T-helper 9 cell (primary cell): ENCODE results near the gene ARSJ.
"Not testable (repeated sequence)": the region's sequence is repeated elsewhere in the genome, so short reads cannot be mapped to it uniquely, and the experiment has no call there.

ENCODE experiments used
- DNase-seq: peaks from one replicate; pipeline ENCODE4 v3.0.0-alpha.2; 2020
- total RNA-seq, 2 donors: gene quantifications; one replicate each; lab custom pipeline; 2026; lab: John Stamatoyannopoulos, UW

Gene ARSJ
- total RNA-seq: 0 to 0.84 reads per million in 2 donors

DNA sequence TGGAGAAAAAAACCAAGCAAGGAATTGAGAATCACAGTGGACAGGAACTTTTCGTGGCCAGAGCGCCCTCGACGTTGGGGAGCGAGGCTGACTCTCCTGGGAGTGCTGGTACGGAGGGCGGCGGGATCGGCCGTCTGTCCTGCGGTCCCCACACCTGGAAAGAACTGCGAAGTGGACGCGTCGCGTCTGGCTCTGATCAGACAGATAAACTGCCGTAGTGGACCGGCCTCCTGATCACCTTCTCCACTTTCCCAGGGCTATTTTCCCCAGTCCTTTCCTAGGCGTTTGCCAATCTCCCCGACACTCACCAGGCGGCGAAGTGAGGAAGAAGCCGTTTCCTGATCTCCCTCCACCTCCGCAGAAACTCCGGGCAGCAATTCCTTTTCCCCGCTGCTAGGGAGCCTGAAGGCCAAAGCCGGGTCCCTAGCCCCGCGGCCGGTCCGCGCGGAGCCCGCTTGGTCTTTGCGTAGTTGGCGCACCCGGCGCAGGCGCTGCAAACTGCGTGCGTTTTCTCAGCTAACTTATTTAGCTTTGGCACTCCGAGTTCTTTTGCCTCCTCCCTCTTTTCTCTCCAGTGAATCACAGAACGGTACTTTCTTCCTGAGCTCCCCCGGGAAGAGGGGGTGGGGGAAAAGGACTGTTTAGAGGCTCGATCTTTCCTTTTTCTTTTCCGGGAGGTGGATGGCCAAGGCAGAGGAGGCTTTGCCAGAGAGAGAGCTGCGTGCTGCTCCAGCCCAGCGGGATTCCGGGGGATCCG lies at the start of gene ARSJ:
Gene ARSJ (minus strand): TSS at position 500 of the 757 bp plus-strand sequence. CDS start 813 bp downstream, outside the sequence.
- DNase-seq: no peak

GRCh38 chr4:114028071-114028470 lies 48.6 kb upstream of the ARSJ start:
- no peak for DNase-seq

GRCh38 chr4:114027596-114027995 lies 48.1 kb upstream of the ARSJ start:
- DNase-seq: no peak

DNA sequence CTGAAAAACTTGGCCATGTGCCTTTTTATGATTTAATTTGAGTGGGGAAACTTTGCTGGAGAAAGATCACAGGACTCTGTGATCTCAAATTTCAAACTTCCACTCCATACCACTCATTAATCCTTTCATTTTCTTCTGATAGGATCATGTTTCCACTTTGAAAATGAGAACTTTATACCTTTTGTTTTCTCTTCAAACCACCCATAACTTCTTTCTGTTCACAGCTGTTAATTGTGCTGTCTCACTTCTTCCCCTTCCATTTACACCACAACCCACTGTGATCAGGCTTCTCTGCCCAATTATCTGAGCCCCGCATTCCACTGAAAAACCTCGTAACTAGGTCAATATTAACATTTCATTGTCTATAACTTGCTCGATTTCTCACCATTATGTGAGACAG lies 47.0 kb upstream of the ARSJ start:
- DNase-seq: no peak

DNA sequence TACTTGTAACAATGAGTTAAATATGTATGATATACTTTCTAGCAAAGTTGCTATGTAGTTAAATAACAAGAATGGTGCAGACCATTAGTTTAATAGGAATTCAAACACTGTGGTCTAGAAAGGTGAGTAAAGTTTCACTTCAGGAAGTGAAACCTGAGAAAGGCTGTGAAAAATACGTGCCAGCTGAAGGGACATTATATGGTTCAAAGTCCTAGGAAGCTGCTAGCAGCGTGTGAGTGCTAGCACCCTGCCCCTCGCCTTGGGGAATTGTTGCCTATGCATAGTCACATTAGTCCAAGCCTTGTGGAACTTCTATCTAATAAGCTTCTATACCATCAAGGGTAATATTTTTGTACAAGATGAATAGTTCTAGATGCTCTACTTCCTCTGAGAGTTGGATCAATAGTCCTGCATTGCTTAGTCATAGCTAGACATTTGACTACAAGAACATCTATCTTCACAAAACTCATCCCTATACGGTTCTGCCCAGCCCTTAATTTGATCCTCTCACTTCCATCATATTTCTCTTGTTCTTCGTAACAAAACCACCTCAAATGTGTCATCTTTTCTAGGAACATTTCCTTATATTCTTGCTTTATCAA lies 45.8 kb upstream of the ARSJ start:
- no peak for DNase-seq

GRCh38 chr4:114021451-114021850 lies 42.0 kb upstream of the ARSJ start:
- no peak for DNase-seq

DNA sequence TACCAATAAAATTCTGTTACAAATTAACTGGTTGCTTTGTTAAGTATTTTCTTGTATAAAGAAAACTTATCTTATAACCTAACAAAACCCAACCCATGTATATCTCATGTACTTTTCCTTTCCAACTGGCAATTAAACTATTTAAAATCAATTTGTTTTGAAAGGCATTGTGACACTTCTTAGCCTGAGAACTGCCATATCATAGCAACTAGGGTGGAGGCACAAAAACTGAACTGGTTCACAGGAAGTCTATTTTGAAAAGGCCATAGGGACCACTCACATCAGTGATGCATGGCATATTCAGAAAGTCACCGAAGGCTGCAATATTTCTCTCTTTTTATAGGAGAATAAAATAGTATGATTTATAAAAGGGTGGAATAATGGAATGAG lies 40.5 kb upstream of the ARSJ start:
- DNase-seq: no peak

DNA sequence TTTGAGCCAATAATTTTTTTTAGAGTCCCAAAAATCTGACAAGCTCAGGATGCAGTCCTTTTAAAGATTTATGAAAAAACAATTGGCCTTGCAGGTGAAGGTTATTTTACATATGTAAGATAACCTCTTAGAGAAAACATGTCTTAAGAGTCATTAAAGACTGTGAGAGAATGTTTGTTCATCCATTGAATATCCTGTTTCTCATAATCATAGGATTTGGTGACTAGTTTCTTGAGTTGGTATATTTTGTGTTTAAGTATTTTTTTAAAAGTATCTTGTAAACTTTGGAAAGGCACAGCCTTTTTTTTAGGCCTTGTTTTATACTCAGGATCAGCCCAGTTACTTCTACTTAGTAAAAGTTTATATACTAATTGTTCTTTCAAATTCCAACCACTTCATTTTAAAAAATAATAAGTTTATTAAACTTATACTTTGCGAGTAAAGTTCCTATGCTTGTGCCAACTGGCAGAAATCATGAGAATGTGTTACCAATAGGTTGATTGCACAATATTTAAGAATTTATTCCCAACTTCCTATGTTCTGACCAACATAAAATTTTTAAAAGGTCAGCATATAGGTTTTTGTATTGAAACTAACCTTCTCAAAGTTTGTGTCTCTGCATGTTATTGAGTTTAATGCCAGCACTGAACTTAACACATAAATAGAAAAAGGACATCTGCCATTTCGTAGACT lies 40.0 kb upstream of the ARSJ start:
- DNase-seq: no peak

DNA sequence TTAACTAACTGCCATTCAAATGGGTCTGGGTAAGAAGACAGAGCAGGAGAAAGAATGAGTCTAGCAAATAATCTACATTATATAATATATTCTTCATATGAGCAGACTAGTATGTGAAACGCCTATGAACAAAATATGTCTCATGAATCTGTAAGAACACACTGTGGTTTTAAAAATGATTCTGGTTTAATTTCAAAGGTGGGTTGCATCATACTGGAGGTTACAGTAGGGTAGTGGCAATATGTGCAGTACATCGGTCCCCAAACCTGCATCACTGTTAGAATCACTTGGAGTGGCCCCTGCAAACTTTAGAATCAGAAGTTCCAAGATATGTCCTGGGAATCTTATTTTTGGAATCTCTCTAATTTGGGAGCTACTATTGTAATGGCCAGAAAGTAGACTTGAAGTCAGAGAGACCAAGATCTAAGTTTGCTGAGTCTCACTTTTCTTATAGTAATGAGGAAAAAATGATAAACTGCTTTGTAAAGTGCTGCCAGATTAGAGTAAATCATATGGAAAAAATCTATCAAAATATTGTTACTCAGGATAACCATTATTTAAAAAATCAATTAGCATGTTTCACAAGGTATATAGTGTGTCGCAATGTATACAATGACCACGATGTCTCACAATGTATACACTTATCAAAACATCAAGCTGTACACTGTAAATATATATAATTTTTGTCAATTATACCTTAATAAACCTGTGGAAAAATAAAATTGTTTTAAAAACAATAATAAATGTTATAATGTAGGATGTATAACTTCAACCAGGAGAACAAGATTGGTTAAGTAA lies 37.9 kb upstream of the ARSJ start:
- no peak for DNase-seq

GRCh38 chr4:114015444-114015899 lies 36.0 kb upstream of the ARSJ start:
- DNase-seq: no peak

DNA sequence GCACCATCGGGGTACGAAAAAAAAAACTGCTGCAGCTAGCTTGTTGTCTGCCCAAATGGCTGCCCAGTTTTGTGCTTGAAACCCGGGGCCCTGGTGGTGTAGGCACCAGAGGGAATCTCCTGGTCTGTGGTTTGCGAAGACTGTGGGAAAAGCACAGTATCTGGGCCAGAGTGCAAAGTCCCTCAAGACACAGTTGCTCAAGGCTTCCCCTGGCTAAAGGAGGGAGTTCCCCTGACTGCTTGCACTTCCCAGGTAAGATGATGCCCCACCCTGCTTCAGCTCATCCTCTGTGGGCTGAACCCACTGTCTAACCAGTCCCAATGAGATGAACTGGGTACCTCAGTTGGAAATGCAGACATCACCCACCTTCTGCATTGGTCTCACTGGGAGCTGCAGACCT lies 33.8 kb upstream of the ARSJ start:
- not testable (repeated sequence) for DNase-seq

- no peak for DNase-seq
Measured at GRCh38 chr4:114012749-114013148, 33.3 kb upstream of the ARSJ start.

DNA sequence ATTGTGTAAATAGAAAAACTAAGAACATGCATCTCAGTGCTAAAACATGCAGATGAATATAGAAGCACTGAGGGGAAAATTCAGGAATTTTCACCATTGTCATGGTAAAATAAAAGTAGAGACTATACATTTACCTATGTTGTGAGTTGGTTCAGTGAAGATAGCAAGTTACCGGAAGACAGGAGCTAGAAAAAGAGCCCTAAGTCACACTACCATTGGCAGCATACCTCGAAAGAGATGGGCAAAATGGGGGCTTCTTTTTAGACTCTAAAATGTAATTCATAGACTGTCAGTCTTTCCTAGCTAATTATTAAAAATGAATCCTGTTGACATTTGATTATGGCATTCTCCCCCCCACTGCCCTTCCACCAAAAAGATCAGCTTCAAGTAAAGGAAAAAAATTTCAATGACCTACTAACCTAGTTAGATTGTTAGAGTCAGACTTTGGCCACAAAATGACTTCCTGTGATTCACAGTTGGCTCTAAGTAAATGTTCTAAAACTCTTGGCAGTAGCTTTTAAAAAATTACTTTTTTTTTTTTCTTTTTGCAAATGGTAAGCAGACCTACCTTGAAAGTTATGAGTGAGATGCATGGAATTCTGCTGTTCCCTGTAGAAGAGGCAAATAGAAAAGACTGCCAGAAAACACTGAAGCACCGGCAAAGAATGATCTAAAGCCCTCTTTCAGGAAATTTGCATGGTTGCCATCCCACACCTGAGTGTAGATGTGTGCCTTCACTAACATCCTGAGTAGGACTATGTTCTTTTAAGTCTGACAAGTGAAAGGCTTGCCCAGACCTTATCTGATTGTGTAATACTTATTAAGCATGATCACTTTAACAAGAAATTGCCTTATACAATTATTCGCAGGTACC lies 26.4 kb upstream of the ARSJ start:
- DNase-seq: no peak

DNA sequence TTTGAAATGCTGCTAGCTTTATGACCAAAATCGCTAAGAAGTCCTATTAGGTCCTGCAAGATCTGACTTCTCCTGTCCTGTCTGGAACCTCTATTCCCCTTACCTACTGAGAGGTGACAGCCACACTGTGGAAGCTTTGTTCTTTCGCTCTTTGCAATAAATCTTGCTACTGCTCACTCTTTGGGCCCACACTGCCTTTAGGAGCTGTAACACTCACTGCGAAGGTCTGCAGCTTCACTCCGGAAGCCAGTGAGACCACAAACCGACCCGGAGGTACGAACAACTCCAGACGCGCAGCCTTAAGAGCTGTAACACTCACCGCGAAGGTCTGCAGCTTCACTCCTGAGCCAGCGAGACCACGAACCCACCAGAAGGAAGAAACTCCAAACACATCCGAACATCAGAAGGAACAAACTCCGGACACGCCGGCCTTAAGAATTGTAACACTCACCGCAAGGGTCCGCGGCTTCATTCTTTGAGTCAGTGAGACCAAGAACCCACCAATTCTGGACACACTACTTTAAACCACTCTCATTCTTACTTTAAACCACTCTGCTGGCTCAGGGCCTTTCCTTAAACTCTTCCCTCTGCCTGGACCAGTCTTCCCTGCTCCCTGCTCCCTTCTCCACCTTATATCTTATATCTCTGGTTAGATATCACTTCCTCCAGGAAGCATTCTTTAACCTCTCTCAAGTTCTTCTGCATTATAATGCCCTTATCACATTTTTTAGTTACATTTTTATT lies 25.2 kb upstream of the ARSJ start:
- DNase-seq: peak; percentile 20

- no peak for DNase-seq
Measured at GRCh38 chr4:113998531-113998930, 19.1 kb upstream of the ARSJ start.

GRCh38 chr4:113998079-113998478 lies 18.6 kb upstream of the ARSJ start:
- DNase-seq: no peak

DNA sequence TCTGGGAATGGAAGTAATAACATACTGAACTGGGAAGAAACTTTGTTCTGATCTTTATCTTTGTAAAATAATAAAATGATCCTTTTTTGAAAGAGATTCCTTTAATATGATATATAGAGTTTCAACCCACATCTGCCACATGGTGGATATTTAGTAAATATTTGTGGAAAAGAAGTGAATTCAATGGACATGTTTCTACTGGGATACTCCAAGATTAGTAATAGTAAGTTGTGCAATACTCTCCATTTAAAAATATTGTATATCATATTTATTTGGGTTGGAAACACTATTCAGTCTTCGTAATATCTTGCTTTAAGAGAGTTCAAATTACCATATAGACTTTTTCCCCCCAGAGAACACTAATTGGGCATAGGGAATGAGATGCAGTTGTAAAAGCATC lies 17.8 kb upstream of the ARSJ start:
- DNase-seq: no peak

DNA sequence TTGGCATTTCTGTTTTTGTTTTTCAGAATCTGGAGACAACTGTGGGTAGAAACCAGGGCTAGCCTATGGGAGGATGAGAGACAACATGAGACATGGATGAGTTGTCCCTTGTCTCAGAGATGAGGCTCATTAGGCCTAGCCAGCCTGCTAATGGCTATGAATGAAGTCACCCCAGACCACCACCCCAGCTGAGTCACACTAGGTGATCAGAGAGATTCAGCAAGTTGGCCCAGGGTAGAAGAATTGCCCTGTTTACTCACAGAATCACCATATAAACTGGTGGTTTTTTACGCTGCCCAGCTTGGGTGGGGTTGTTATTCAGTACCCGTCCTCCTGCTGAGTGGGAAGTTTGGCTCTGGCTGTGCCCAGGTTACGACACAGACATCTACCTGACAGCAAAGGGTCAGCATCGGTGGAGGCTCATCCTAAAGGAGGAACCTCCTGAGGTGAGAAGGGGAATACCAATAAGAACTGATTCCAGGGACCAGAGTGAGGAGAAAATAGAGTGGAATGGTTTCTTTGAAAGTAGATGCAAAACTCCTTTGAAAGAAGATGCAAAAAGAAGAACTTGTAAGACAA lies 17.2 kb upstream of the ARSJ start:
- DNase-seq: no peak

DNA sequence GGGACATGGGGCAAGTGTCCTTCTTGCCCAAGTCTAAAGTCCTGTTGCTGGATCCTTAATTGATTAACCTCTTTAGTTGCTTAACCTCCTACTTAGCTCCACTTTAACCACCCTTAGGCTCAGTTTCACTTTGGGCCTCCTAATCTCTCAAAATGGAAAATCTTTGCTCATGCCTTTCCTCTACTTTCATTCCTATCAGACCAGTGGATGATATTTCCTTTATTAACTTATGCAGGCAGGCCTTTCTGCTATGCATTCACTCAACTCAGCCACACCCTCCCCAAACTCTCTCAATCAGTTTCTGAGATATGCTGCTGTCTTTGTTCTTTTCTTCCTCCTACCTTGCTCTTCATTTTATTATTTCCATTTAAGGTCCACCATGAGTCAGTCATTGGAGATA lies 14.4 kb upstream of the ARSJ start:
- DNase-seq: no peak

DNA sequence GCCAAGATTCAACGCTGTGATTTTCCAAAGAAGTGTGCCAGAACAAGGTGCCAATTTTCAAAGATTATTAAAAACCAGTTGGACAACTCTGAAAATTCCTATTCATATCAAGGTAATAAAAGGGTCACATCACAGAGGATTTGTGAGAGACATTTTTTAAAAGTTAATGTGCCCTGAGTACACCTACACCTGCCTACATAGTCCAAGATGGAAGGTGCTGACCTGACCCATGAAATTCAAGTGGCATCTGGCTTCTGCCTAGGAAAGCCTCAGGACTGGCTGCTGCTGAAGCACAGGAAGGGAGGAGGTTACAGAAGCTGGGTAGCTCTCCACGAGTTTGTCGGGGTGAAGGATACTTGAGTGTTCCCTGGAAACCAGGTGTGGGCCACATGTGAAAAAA lies 11.4 kb upstream of the ARSJ start:
- DNase-seq: no peak

GRCh38 chr4:113987382-113987941 lies 8.0 kb upstream of the ARSJ start:
- no peak for DNase-seq
